Right renal pelvis (tissue), 4 donors: ENCODE results near the gene PLCL1. TPM values are rescaled to one million over a fixed set of nuclear protein-coding genes. Genes with fewer than 3 reads are reported as not detected.
A peak's percentile ranks its signal among the peaks of the same experiment; 100 is the strongest.
"Not testable (repeated sequence)": the region's sequence is repeated elsewhere in the genome, so short reads cannot be mapped to it uniquely, and the experiment has no call there.

Experiments used
- DNase-seq, 4 donors: peaks; one replicate each; pipeline ENCODE4 v3.0.0-alpha.2; 2013; ENCODE audit warnings: low read depth in 4 of 4, low spot score in 3 of 4, missing footprints in 1 of 4
- polyA plus RNA-seq, 4 donors: library from polyadenylated mRNA; unstranded; fragments of 120-200 nt; gene quantifications; one replicate each; pipeline ENCODE4 v1.2.1, GENCODE V29; 2013; ENCODE audit not compliant: insufficient read length in 4 of 4

PLCL1 gene
- polyA plus RNA-seq, 4 donors = 15.2 to 22.5 (median 18.6) TPM

- no peak for DNase-seq
These were observed 339.4 kb downstream of the PLCL1 start for GRCh38 chr2:198143793-198144192.

- no peak for DNase-seq
These were observed 340.3 kb downstream of the PLCL1 start for GRCh38 chr2:198144660-198145059.

GRCh38 chr2:198146346-198146940 is 342.1 kb downstream of the PLCL1 start:
- no peak for DNase-seq

- DNase-seq = no peak
These were observed 352.9 kb downstream of the PLCL1 start for GRCh38 chr2:198157314-198157713.

- DNase-seq = peak; percentile 4 to 18 (median 6)
These were observed 356.8 kb downstream of the PLCL1 start for GRCh38 chr2:198161151-198161550.

- no peak for DNase-seq
These were observed 357.9 kb downstream of the PLCL1 start for GRCh38 chr2:198162276-198162675.

GRCh38 chr2:198164843-198165242 is 360.4 kb downstream of the PLCL1 start:
- DNase-seq = no peak

- no peak for DNase-seq
These were observed 360.9 kb downstream of the PLCL1 start for GRCh38 chr2:198165289-198165688.

- DNase-seq = no peak
These were observed 363.0 kb downstream of the PLCL1 start for GRCh38 chr2:198167346-198167745.

- DNase-seq = no peak
These were observed 364.3 kb downstream of the PLCL1 start for GRCh38 chr2:198168651-198169050.

GRCh38 chr2:198173242-198173641 is 368.8 kb downstream of the PLCL1 start:
- DNase-seq = no peak

GRCh38 chr2:198173864-198174263 is 369.5 kb downstream of the PLCL1 start:
- DNase-seq = no peak

GRCh38 chr2:198175271-198175670 is 370.9 kb downstream of the PLCL1 start:
- DNase-seq = no peak

GRCh38 chr2:198177040-198177439 is 372.6 kb downstream of the PLCL1 start:
- no peak for DNase-seq

- DNase-seq = no peak
These were observed 374.4 kb downstream of the PLCL1 start for GRCh38 chr2:198178766-198179165.

- no peak for DNase-seq
These were observed 381.9 kb downstream of the PLCL1 start for GRCh38 chr2:198186257-198186656.

GRCh38 chr2:198187841-198188240 is 383.4 kb downstream of the PLCL1 start:
- DNase-seq = no peak

GRCh38 chr2:198188982-198189381 is 384.6 kb downstream of the PLCL1 start:
- DNase-seq = no peak

GRCh38 chr2:198191651-198192050 is 387.3 kb downstream of the PLCL1 start:
- DNase-seq = no peak

- DNase-seq = not testable (repeated sequence)
These were observed 392.2 kb downstream of the PLCL1 start for GRCh38 chr2:198196556-198196955.
